D341Med (cell line): Measurements from ENCODE around the gene AMIGO1.
A peak's percentile ranks its signal among the peaks of the same experiment; 100 is the strongest.
"Not testable (repeated sequence)": the region's sequence is repeated elsewhere in the genome, so short reads cannot be mapped to it uniquely, and the experiment has no call there.

Experiments
- DNase-seq: peaks from one replicate; pipeline ENCODE4 v3.0.0; 2012; ENCODE audit warnings: low spot score

AMIGO1 gene

GRCh38 chr1:109483672-109484518 lies 25.6 kb downstream of the AMIGO1 start, which contains the start of gene ATXN7L2:
Gene ATXN7L2 (plus strand): TSS chr1:109483905. CDS start chr1:109483954, 49 bp downstream.
- peak; percentile 98 for DNase-seq

DNA sequence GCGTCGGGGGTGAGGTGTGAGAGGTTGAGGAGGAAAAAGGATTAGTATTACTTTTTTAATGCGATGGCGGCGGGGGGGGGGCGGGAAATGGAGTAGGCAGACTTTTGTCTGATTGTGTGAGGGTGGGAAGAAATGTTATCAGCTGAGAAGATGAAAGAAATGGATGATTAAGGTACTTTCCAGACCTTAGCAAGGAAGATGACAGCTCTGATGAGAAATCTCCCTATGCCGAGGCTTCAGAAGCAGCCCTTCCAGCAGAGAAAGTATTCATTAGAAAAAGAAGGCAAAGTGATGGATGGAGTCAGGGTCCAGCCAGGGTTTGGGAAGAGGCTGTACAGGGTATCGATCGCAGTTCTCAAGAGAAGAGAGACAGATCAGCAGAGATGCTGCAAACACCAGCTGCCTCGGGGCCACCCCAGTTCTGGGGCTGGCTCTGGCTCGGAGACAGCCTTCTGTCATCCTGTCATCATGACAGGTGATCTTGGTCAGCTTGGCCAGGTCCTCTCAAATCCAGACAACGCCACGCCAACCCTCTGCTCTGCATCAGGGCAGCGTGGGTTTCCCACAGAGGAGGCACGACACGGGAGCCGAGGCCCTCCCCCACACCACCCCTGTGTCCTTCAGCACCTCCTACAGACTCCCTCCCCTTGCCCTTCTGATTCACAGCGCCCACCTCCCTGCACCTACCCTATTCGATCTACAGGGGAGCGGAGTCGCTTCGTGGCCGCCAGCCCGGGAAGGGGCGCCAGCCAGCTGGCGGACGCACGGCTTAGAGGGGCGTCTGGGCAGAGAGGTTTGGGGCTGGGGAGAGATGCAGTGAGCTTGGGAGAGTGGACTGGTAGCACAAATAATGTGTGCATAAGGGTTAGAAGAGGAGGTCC lies 26.5 kb downstream of the AMIGO1 start:
- DNase-seq = peak; percentile 79

- no peak for DNase-seq
These were observed 27.3 kb downstream of the AMIGO1 start for GRCh38 chr1:109482242-109482641.

GRCh38 chr1:109481646-109482045 lies 27.9 kb downstream of the AMIGO1 start:
- no peak for DNase-seq

- DNase-seq = no peak
These were observed 29.6 kb downstream of the AMIGO1 start for GRCh38 chr1:109479901-109480300.

- no peak for DNase-seq
These were observed 30.2 kb downstream of the AMIGO1 start for GRCh38 chr1:109479311-109479710.

- DNase-seq = no peak
These were observed 30.7 kb downstream of the AMIGO1 start for GRCh38 chr1:109478806-109479205.

DNA sequence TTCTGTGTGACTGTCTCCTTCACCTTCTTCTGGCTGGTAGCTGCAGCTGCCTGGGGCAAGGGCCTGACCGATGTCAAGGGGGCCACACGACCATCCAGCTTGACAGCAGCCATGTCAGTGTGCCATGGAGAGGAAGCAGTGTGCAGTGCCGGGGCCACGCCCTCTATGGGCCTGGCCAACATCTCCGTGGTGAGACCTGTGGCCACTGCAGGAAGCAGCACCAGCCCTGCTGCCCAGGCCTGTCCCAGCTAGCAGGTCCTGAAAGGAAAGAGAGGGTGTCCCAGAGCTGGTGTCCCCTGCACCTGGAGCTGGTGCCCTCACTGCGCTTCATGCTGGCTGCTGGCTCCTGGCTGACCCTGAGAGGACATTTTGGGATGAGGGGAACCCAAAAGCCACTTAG lies 31.7 kb downstream of the AMIGO1 start:
- no peak for DNase-seq

GRCh38 chr1:109476825-109477224 lies 32.7 kb downstream of the AMIGO1 start:
- no peak for DNase-seq

DNA sequence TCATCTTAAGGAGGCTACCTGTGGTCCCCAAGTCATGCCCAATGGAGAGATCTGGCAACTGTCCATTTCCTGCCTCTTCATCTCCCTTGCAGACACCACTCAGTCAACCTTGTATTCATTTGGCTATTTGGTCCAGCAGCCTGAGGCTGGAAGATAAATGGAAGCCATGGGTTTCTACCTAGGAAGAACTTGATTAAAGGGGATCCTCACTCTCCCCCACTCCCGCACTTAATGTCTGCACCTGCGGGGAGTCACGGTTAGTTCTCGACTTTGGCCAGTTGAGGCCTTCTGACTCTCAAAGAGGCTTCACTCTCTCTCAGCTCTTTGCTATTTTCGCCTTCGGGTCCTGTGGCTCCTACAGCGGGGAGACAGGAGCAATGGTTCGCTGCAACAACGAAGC lies 34.3 kb downstream of the AMIGO1 start:
- no peak for DNase-seq

- DNase-seq = no peak
These were observed 34.8 kb downstream of the AMIGO1 start for GRCh38 chr1:109474697-109475096.

DNA sequence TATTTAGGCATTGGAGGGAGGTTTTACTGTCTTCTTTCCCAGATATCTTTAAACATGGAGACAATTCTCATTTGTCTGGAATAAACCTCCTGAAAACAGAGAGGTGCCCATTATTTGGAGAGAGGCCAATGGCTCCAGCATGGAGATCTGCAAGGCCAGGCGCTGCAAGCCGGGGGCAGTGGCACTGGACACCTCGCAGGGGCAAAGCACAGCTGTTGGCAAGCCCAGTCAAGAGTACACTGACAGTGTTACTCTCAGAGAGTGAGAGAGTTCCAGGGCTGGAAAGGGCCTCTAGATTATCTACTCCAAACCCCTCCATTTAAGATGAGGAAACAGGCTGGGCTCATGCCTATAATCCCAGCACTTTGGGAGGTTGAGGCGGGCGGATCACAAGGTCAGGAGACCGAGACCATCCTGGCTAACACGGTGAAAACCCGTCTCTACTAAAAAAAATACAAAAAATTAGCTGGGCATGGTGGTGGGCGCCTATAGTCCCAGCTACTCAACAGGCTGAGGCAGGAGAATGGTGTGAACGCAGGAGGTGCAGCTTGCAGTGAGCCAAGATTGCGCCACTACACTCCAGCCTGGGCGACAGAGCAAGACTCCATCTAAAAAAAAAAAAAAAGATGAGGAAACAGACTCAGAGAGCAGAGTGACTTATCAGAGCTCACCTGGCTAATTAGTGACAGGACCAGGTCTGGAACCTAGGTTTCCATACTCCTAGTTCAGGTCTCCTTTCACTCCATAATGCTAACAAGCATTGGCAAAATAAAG lies 36.1 kb downstream of the AMIGO1 start:
- DNase-seq = not testable (repeated sequence)

DNA sequence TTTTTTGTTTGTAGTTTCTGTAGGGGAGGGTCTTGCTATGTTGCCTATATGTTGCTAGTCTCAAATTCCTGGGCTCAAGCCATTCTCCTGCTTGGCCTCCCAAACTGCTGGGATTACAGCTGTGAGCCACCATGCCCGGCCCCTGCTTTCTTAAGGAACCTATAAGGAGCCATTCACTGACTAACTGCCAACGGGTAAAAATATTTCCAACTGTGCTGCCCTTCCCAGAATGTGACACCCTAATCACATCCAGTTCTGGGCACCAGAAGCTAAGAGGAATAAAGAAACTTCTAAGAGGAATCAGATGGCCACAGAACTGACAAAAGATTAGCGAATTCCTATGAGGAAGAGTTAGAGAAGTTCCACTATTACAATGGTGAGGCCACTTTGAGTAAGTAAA lies 36.7 kb downstream of the AMIGO1 start:
- no peak for DNase-seq

- DNase-seq = no peak
These were observed 39.3 kb downstream of the AMIGO1 start for GRCh38 chr1:109470245-109470644.

DNA sequence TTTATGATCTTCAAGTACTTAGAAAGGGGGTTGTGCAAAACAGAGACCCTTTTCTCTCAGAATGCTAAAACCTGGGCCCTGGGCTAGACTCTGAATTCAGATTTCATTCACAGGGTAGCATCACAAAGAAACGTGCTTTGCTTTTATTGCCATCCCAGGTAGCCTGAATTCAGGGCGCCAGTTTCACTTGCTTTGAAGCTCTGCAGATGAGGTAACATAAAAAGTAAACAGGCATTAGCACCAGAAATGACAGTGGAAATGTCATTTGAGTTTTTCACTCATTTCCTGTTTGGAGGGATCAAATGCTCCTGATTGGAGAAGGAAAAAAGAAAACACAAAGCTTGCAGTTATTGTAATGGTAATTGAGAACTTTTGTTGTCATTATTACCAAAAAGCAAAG lies 40.6 kb downstream of the AMIGO1 start:
- DNase-seq = no peak

DNA sequence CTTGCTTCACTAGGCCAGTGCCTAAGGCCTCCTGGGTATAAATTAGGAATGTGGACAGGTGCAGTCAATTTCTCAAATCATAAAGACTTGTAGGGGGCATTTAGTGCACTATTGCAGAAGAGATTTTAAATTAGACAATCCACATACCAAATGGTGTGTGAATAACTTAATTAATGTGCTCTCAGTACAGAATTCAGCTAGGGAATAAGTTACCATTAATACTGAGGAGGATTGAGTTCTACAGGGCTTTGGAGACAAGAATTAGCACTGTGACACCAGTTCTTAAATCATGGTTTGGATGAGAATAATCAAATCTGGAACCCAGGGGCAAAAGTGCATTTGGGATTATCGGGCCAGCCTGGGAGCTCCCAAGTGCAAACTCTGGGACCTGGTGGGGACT lies 41.5 kb downstream of the AMIGO1 start:
- no peak for DNase-seq

GRCh38 chr1:109467301-109467777 lies 42.2 kb downstream of the AMIGO1 start:
- DNase-seq = no peak

DNA sequence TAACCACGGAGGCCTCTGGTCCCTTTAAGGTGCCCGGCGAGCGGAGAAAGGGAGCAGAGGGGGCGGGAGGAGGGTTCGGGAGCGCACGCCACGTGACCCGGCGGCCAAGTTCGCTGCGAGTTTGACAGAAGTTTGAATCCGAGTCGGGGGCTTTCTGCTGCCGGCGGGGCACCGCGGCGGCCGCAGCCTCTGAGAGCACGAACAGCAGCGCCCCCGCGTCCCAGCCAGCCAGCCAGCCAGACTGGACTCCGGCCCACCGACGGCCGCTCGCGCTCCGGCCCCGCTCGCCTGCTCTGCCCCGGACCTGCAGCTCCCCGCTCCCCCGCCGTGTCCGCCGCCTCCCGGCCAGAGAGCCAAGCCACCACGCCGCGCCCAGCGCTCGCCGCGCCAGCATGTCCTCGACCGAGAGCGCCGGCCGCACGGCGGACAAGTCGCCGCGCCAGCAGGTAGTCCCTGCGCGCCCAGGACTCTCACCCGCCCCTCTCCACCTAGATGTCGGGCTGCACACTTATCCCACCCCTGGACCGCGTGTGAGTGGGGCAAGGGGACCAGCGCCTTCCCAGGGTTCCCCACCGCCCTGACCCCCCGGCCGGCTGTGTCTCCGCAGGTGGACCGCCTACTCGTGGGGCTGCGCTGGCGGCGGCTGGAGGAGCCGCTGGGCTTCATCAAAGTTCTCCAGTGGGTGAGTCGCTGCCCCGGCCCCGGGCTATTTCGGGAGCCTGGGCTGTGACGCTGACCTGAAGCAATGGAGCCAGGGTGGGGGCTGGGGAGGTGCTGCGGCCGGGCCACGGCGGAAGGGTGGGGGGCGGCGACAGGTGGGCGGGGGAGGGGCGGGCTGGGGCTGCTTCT lies 42.9 kb downstream of the AMIGO1 start, which contains the start of gene SYPL2:
Gene SYPL2 (plus strand): TSS at position 95 of the 849 bp plus-strand sequence. CDS start 298 bp downstream, at position 393.
- peak; percentile 66 for DNase-seq

DNA sequence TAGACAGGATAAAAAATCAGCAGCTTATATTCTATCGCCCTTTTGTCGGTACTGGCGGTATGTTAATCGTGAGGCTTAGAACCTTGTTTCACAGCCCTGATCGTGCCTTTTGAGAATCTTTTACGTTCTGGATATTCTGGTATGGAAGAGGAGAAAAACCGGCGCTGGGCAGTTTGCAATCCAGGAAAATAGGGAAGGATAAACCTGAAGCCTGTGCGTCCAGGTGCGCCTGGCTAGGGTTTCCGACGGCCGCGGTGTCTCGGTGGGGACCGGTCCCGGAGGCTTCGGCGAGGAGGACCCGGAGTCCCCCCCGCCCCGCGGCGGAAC lies 43.4 kb downstream of the AMIGO1 start:
- no peak for DNase-seq

GRCh38 chr1:109457819-109458218 lies 51.7 kb downstream of the AMIGO1 start:
- DNase-seq = no peak

GRCh38 chr1:109454497-109455133 lies 54.9 kb downstream of the AMIGO1 start:
- DNase-seq = no peak
